K562 (cell line): ENCODE data around the gene FAM53A. TPM values are rescaled to one million over a fixed set of nuclear protein-coding genes. Genes with fewer than 3 reads are reported as not detected.

Experiments used
- ARID4B ChIP-seq: sonication (generic); formaldehyde crosslinking; IDR thresholded peaks from 2 replicates; pipeline ENCODE4 v1.8.0; 2022; ENCODE audit warnings: mild to moderate bottlenecking, missing genetic modification reagents
- DNMT1 ChIP-seq: fragments of 450-650 bp; IDR thresholded peaks from 2 replicates; pipeline ENCODE4 v1.6.1; 2016; ENCODE audit warnings: antibody characterized with exemption, mild to moderate bottlenecking
- ELF1 ChIP-seq: fragments of 200-800 bp; sonication (Bioruptor generic); IDR thresholded peaks from 2 replicates; pipeline ENCODE4 v1.6.1; 2016; ENCODE audit warnings: missing genetic modification characterization, missing compliant biosample characterization
- ELF2 ChIP-seq: fragments of 250-450 bp; sonication (Bioruptor Pico); IDR thresholded peaks from 2 replicates; pipeline ENCODE4 v1.5.0; 2021; ENCODE audit warnings: mild to moderate bottlenecking
- ETS1 ChIP-seq: conservative IDR thresholded peaks from 2 replicates; pipeline ENCODE4 v1.6.1; 2011; ENCODE audit warnings: low read depth, mild to moderate bottlenecking, low read length; ENCODE audit not compliant: control insufficient read depth
- GTF2E2 ChIP-seq: fragments of 200-800 bp; sonication (Bioruptor generic); IDR thresholded peaks from 2 replicates; pipeline ENCODE4 v1.6.1; 2016; ENCODE audit warnings: missing genetic modification characterization, missing compliant biosample characterization
- HMG20B ChIP-seq: fragments of 250-450 bp; sonication (Bioruptor Pico); IDR thresholded peaks from 2 replicates; pipeline ENCODE4 v1.5.0; 2021; ENCODE audit warnings: mild to moderate bottlenecking
- KAT8 ChIP-seq: fragments of 450-650 bp; IDR thresholded peaks from 2 replicates; pipeline ENCODE4 v1.6.1; 2016; ENCODE audit warnings: low read depth, mild to moderate bottlenecking
- LCOR ChIP-seq: sonication (generic); formaldehyde crosslinking; IDR thresholded peaks from 2 replicates; pipeline ENCODE4 v1.8.0; 2022; ENCODE audit warnings: mild to moderate bottlenecking, missing genetic modification reagents
- MTA3 ChIP-seq: fragments of 450-650 bp; formaldehyde crosslinking; IDR thresholded peaks from 2 replicates; pipeline ENCODE4 v1.6.1; 2017; ENCODE audit warnings: mild to moderate bottlenecking, borderline replicate concordance
- PBX2 ChIP-seq, 2 experiments: IDR thresholded peaks in 1 of 2; conservative IDR thresholded peaks in 1 of 2; 2 replicates each; pipeline ENCODE4 v1.6.1; 2016; ENCODE audit warnings: low read depth in 2 of 2, mild to moderate bottlenecking in 1 of 2, missing compliant biosample characterization in 1 of 2, missing genetic modification characterization in 1 of 2, moderate library complexity in 1 of 2
- PYGO2 ChIP-seq: fragments of 450-650 bp; IDR thresholded peaks from 2 replicates; pipeline ENCODE4 v1.6.1; 2016; ENCODE audit warnings: mild to moderate bottlenecking, missing genetic modification characterization, moderate library complexity, missing compliant biosample characterization
- RAD51 ChIP-seq: fragments of 450-650 bp; IDR thresholded peaks from 2 replicates; pipeline ENCODE4 v1.7.1; 2016; ENCODE audit warnings: low read depth, mild to moderate bottlenecking, borderline replicate concordance
- RBM15 ChIP-seq: fragments of 200-400 bp; formaldehyde crosslinking; IDR thresholded peaks from 2 replicates; pipeline ENCODE4 v1.6.1; 2018; ENCODE audit warnings: mild to moderate bottlenecking, low read length, moderate library complexity; ENCODE audit not compliant: insufficient read depth
- RFX1 ChIP-seq: fragments of 450-650 bp; IDR thresholded peaks from 2 replicates; pipeline ENCODE4 v1.6.1; 2016; ENCODE audit warnings: mild to moderate bottlenecking, moderate library complexity
- ZNF282 ChIP-seq: sonication (generic); formaldehyde crosslinking; IDR thresholded peaks from 2 replicates; pipeline ENCODE4 v1.8.1; 2023; ENCODE audit warnings: missing genetic modification reagents
- ZNF431 ChIP-seq: sonication (generic); formaldehyde crosslinking; IDR thresholded peaks from 2 replicates; pipeline ENCODE4 v1.8.0; 2022; ENCODE audit warnings: mild to moderate bottlenecking, missing genetic modification reagents
- ZNF696 ChIP-seq: fragments of 250-450 bp; sonication (Bioruptor Pico); conservative IDR thresholded peaks from 2 replicates; pipeline ENCODE4 v1.4.0; 2020; ENCODE audit warnings: mild to moderate bottlenecking, moderate library complexity
- polyA plus RNA-seq, 8 experiments: library from polyadenylated mRNA; depleted of rRNA in 4 of 8; stranded (reverse) in 5 of 8; unstranded in 3 of 8; fragments of >200 nt; fragmentation: Nextera tagmentation in 2 of 8; fragmentation: Illumina TruSeq in 1 of 8; extraction: Ambion mirVana in 2 of 8; extraction: Trizol in 1 of 8; gene quantifications; 2 replicates each; pipeline versions ENCODE4 v1.2.1 to v1.2.3, GENCODE V29; 2011 to 2014; ENCODE audit warnings: inconsistent platforms in 1 of 8, missing spikeins in 1 of 8
- total RNA-seq, 7 experiments: library from RNA; depleted of rRNA in 6 of 7; stranded (reverse); fragments of >200 nt in 6 of 7; fragmentation: Illumina TruSeq in 2 of 7; extraction: Trizol in 2 of 7; gene quantifications; 2 replicates each; pipeline versions ENCODE4 v1.2.1 to v1.2.3, GENCODE V29; 2011 to 2021; ENCODE audit warnings: low replicate concordance in 1 of 7

FAM53A gene
- total and polyA plus RNA-seq, 9 of the 15 experiments (the other 6 are each of a cell fraction or from before 2014, with no cell fraction given): 0.53 to 2.7 (median 1.4) TPM; not detected in 2

GRCh38 chr4:1712216-1713002 lies 28.3 kb upstream of the FAM53A start, which contains the start of gene SLBP (continued):
- TF ChIP-seq ETS1: peak; percentile 82
- TF ChIP-seq KAT8: no peak; the same call in 1 of the 2 replicates
- TF ChIP-seq ZNF431 (CRISPR knock-in tag): no peak
- TF ChIP-seq MTA3: peak; percentile 98
- peak; percentile 94 for TF ChIP-seq ARID4B (CRISPR knock-in tag)
- peak; percentile 80 for TF ChIP-seq GTF2E2 (tag)
- no peak for TF ChIP-seq RAD51
- peak; percentile 100 for TF ChIP-seq ELF1 (tag)
- TF ChIP-seq RBM15: no peak
- no peak for TF ChIP-seq ZNF696 (CRISPR knock-in tag)
- no peak for TF ChIP-seq DNMT1
- no peak for TF ChIP-seq HMG20B (CRISPR knock-in tag)
- TF ChIP-seq LCOR (CRISPR knock-in tag): peak; percentile 95
- TF ChIP-seq ELF2: peak; percentile 98
- TF ChIP-seq PYGO2 (tag): no peak
- no peak for TF ChIP-seq PBX2 (CRISPR knock-in tag; IDR thresholded peaks at IDR 0.05; ENCODE audit: low read depth)
- TF ChIP-seq PBX2 (tag; conservative IDR thresholded peaks at IDR 0.05; ENCODE audit: low read depth): no peak
- TF ChIP-seq RFX1: no peak
- peak; percentile 83 for TF ChIP-seq ZNF282 (CRISPR knock-in tag)
